Karpas-422 (cell line): ENCODE data around the gene CLPTM1. TPM values are rescaled to one million over a fixed set of nuclear protein-coding genes. Genes with fewer than 3 reads are reported as not detected.
"Not testable (repeated sequence)": the region's sequence is repeated elsewhere in the genome, so short reads cannot be mapped to it uniquely, and the experiment has no call there.

Experiments used
- DNase-seq: peaks from one replicate; pipeline ENCODE4 v3.0.0-alpha.2; 2015
- H2AFZ ChIP-seq: fragments of 200-600 bp; sonication (generic); 2 replicates; pipeline ENCODE4 v1.6.1; 2014; ENCODE audit warnings: antibody characterized with exemption, low read length, mixed read lengths
- H3K27ac ChIP-seq: fragments of 200-600 bp; sonication (generic); 2 replicates; pipeline ENCODE4 v1.5.1; 2014; ENCODE audit warnings: mild to moderate bottlenecking, low read length, moderate library complexity
- H3K27me3 ChIP-seq: fragments of 200-600 bp; sonication (generic); 2 replicates; pipeline ENCODE4 v1.6.1; 2014; ENCODE audit warnings: low read length, mixed read lengths
- H3K36me3 ChIP-seq: fragments of 200-600 bp; sonication (generic); 2 replicates; pipeline ENCODE4 v1.6.1; 2014; ENCODE audit warnings: low read length, mixed read lengths; ENCODE audit not compliant: insufficient read depth
- H3K4me1 ChIP-seq: fragments of 200-600 bp; sonication (generic); 2 replicates; pipeline ENCODE4 v1.6.1; 2014; ENCODE audit warnings: mild to moderate bottlenecking, low read length, mixed read lengths
- H3K4me2 ChIP-seq: fragments of 200-600 bp; sonication (generic); 2 replicates; pipeline ENCODE4 v1.6.1; 2014; ENCODE audit warnings: low read length, low read depth, mild to moderate bottlenecking; ENCODE audit not compliant: poor library complexity, severe bottlenecking
- H3K4me3 ChIP-seq: fragments of 200-600 bp; sonication (generic); 2 replicates; pipeline ENCODE4 v1.5.1; 2014; ENCODE audit warnings: mild to moderate bottlenecking, antibody characterized with exemption, low read length, mixed read lengths
- H3K79me2 ChIP-seq: fragments of 200-600 bp; sonication (generic); 2 replicates; pipeline ENCODE4 v1.6.1; 2014; ENCODE audit warnings: mild to moderate bottlenecking, low read length, mixed read lengths
- H3K9ac ChIP-seq: fragments of 200-600 bp; sonication (generic); 2 replicates; pipeline ENCODE4 v1.6.0; 2014; ENCODE audit warnings: low read length
- H3K9me2 ChIP-seq: fragments of 200-600 bp; sonication (generic), shearing (Covaris generic); replicated peaks from 2 replicates; pipeline ENCODE4 v1.6.0; 2014; ENCODE audit warnings: mild to moderate bottlenecking, low read length, moderate library complexity; ENCODE audit not compliant: insufficient read depth
- H3K9me3 ChIP-seq: fragments of 300-700, 200-600 bp; sonication (generic); 2 replicates; pipeline ENCODE4 v1.6.1; 2014; ENCODE audit warnings: low read length, mixed read lengths
- H4K20me1 ChIP-seq: fragments of 200-600 bp; sonication (generic); 2 replicates; pipeline ENCODE4 v1.6.1; 2014; ENCODE audit warnings: mild to moderate bottlenecking, antibody characterized with exemption, low read length, low read depth; ENCODE audit not compliant: insufficient read depth
- total RNA-seq: library from RNA; depleted of rRNA; stranded (reverse); fragments of >200 nt; shearing (Covaris generic); gene quantifications from 2 replicates; pipeline ENCODE4 v1.2.3, GENCODE V29; 2014; ENCODE audit warnings: low replicate concordance

The CLPTM1 gene
- total RNA-seq, 1 experiment from 2014 or later = 19.7 TPM

DNA sequence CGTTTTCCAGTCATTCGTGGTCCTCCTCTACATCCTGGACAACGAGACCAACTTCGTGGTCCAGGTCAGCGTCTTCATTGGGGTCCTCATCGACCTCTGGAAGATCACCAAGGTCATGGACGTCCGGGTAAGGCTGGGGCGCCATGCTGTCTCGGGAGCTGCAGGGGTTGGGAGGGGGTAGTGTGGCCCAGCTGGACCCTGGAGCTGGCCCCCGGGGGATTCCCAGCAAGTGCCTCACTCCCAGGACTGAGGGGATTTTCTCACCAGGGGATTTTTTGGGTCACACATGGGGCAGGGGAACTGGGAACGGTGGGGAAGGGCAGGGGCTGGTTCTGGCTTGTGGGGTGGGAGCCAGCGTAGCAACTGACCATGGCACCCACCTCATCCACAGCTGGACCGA lies 35.3 kb downstream of the CLPTM1 start:
- DNase-seq = no peak
- no peak overlapping the region for H3K9ac ChIP-seq
- no peaks in the 10 kb centered on the region for H3K9me2 ChIP-seq
- H4K20me1 ChIP-seq = no peaks in the 10 kb centered on the region
- no peaks in the 10 kb centered on the region for H3K79me2 ChIP-seq
- H3K9me3 ChIP-seq = no peaks in the 10 kb centered on the region
- no peak overlapping the region for H3K4me3 ChIP-seq
- no peak overlapping the region for H2AFZ ChIP-seq
- no peak overlapping the region for H3K4me2 ChIP-seq
- H3K27ac ChIP-seq = no peak overlapping the region
- no peaks in the 10 kb centered on the region for H3K36me3 ChIP-seq
- no peaks in the 10 kb centered on the region for H3K27me3 ChIP-seq
- no peaks in the 10 kb centered on the region for H3K4me1 ChIP-seq

DNA sequence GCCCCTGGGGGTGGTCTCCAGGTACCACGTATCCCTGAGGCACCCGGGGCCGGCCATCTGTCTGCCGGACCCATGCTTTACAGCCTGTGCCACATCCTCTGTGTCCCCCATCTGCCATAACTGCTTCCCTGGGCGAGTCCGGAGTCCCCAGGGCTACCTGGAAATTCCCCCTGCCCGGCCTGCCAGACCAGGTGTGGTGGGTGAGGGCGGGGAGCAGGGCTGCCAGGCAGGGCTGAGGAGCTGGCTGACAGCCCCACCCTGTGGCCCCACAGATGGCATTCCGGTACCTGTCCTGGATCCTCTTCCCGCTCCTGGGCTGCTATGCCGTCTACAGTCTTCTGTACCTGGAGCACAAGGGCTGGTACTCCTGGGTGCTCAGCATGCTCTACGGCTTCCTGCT lies 35.8 kb downstream of the CLPTM1 start:
- H3K9me2 ChIP-seq = no peaks in the 10 kb centered on the region
- H4K20me1 ChIP-seq = no peaks in the 10 kb centered on the region
- no peaks in the 10 kb centered on the region for H3K9me3 ChIP-seq
- H3K4me1 ChIP-seq = no peaks in the 10 kb centered on the region
- no peak overlapping the region for H3K9ac ChIP-seq
- no peaks in the 10 kb centered on the region for H3K79me2 ChIP-seq
- no peak for DNase-seq
- no peak overlapping the region for H3K4me2 ChIP-seq
- H3K36me3 ChIP-seq = no peaks in the 10 kb centered on the region
- H3K27ac ChIP-seq = no peak overlapping the region
- no peak overlapping the region for H3K4me3 ChIP-seq
- no peak overlapping the region for H2AFZ ChIP-seq
- H3K27me3 ChIP-seq = no peaks in the 10 kb centered on the region

- no peaks in the 10 kb centered on the region for H3K79me2 ChIP-seq
- DNase-seq = no peak
- H3K4me2 ChIP-seq = no peak overlapping the region
- no peaks in the 10 kb centered on the region for H3K27me3 ChIP-seq
- no peak overlapping the region for H3K9ac ChIP-seq
- H3K4me3 ChIP-seq = no peak overlapping the region
- no peaks in the 10 kb centered on the region for H3K4me1 ChIP-seq
- H4K20me1 ChIP-seq = no peaks in the 10 kb centered on the region
- H3K9me2 ChIP-seq = no peaks in the 10 kb centered on the region
- no peak overlapping the region for H2AFZ ChIP-seq
- no peaks in the 10 kb centered on the region for H3K9me3 ChIP-seq
- no peaks in the 10 kb centered on the region for H3K36me3 ChIP-seq
- no peak overlapping the region for H3K27ac ChIP-seq
Measured at GRCh38 chr19:44992336-44993163, 37.4 kb downstream of the CLPTM1 start.

DNA sequence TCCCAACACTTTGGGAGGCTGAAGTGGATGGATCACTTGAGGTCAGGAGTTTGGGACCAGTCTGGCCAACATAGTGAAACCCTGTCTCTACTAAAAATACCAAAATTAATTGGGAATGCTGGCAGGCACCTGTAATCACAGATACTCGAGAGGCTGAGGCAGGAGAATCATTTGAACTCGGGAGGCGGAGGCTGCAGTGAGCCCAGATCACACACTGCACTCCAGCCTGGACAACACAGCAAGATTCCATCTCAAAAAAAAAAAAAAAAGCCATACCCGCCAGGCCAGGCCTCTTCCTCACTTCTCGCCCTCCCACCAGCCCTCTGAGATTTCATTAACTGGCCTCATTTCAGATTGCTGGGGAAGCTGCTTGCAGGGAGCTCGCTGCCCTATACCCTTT lies 38.3 kb downstream of the CLPTM1 start:
- Histone ChIP-seq H3K4me3 (no peak overlapping the region), H2AFZ (no peak overlapping the region), H3K27ac (no peak overlapping the region), H3K9me2 (no peaks in the 10 kb centered on the region), H3K27me3 (no peaks in the 10 kb centered on the region), H3K36me3 (no peaks in the 10 kb centered on the region), H3K9me3 (no peaks in the 10 kb centered on the region), H3K4me2 (no peak overlapping the region), H3K4me1 (no peaks in the 10 kb centered on the region), H3K9ac (no peak overlapping the region), H4K20me1 (no peaks in the 10 kb centered on the region), H3K79me2 (no peaks in the 10 kb centered on the region)
- no peak for DNase-seq

DNA sequence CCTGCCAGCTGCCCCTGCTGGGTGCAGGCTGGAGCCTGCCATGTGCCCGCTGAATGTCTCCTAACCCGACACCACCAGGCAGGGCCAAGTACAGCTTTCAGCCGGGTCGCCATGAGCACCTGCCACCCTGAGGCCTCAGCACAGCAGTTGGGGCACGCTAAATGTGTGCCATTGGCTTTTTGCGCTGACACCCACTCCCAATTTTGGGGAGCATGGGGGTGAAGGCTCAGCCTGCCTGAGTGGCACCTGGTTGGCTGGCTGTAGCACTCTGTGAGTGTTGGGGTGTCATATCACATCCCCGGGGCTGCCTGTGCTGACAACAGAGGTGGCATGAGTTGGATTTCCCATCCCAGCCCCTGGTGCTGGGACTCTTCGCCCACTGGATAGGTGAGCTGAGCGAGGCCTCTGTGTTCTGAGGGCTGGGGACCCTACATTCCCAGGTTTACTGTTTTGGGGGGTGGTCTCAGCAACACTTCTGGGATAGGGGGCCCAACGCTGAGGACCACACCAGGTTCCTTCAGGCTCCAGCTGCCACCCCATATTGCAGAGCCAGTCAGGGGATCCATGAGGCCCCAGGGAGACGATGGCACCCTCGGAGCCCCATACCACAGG lies 38.9 kb downstream of the CLPTM1 start:
- Histone ChIP-seq H3K9me2 (no peaks in the 10 kb centered on the region), H3K9ac (no peak overlapping the region), H3K36me3 (no peaks in the 10 kb centered on the region), H3K79me2 (no peaks in the 10 kb centered on the region), H3K4me2 (no peak overlapping the region), H2AFZ (no peak overlapping the region), H3K4me3 (no peak overlapping the region), H4K20me1 (no peaks in the 10 kb centered on the region), H3K4me1 (no peaks in the 10 kb centered on the region), H3K27me3 (no peaks in the 10 kb centered on the region), H3K9me3 (no peaks in the 10 kb centered on the region), H3K27ac (no peak overlapping the region)
- DNase-seq = no peak

DNA sequence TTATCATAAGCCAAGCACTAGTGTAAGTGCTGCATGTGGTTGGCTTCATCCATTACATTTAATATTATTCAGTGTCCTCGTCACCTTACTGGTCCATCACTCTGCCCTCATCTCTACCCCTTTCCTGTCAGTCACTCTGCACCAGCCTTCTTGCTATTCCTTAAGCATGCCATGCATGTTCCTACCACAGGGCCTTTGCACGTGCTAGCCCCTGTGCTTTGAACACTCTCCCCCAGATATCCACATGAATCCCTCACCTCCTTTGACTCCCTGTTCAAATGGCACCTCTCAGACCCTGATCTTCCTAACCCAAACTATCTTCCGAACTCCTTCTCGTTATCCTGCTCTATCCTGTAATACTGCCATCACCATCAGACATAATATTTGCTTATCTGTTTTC lies 42.8 kb downstream of the CLPTM1 start:
- no peaks in the 10 kb centered on the region for H4K20me1 ChIP-seq
- H3K4me1 ChIP-seq = peaks cover 13% of the 10 kb centered on the region
- H3K36me3 ChIP-seq = no peaks in the 10 kb centered on the region
- H3K9ac ChIP-seq = no peak overlapping the region
- H3K27ac ChIP-seq = no peak overlapping the region
- no peak overlapping the region for H3K4me2 ChIP-seq
- H3K9me3 ChIP-seq = no peaks in the 10 kb centered on the region
- no peak overlapping the region for H2AFZ ChIP-seq
- DNase-seq = no peak
- H3K79me2 ChIP-seq = no peaks in the 10 kb centered on the region
- no peaks in the 10 kb centered on the region for H3K9me2 ChIP-seq
- H3K27me3 ChIP-seq = no peaks in the 10 kb centered on the region
- H3K4me3 ChIP-seq = no peak overlapping the region

GRCh38 chr19:44999131-44999925 lies 44.1 kb downstream of the CLPTM1 start:
- H3K36me3 ChIP-seq, H3K79me2 ChIP-seq, H3K9me2 ChIP-seq, DNase-seq, H3K27ac ChIP-seq, H2AFZ ChIP-seq, H3K9me3 ChIP-seq, H3K4me3 ChIP-seq, H3K27me3 ChIP-seq, H3K9ac ChIP-seq, H4K20me1 ChIP-seq, H3K4me2 ChIP-seq: not testable (repeated sequence)
- H3K4me1 ChIP-seq = peaks cover 13% of the 10 kb centered on the region

DNA sequence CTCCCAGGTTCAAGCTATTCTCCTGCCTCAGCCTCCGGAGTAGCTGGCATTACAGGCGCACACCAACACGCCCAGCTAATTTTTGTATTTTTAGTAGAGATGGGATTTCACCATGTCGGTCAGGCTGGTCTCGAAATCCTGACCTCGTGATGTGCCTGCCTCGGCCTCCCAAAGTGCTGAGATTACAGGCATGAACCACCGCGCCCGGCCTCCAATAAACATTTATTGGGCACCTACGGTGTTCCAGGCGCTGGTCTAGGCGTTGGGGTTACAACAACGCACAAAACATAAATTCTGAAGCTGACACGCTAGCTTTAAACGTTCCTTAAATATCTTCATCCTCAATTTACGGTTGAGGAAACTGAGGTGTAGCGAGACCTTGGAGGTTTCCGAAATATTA lies 45.5 kb downstream of the CLPTM1 start:
- not testable (repeated sequence) for H3K27ac ChIP-seq, H3K9me3 ChIP-seq, H3K36me3 ChIP-seq, H3K79me2 ChIP-seq, H4K20me1 ChIP-seq, H3K27me3 ChIP-seq, H3K9me2 ChIP-seq, DNase-seq
- peak overlapping the region; percentile 51; the same call in 1 of the 2 replicates for H3K4me3 ChIP-seq
- peak overlapping the region; percentile 92; the same call in 1 of the 2 replicates for H2AFZ ChIP-seq
- H3K4me1 ChIP-seq = peaks cover 19% of the 10 kb centered on the region
- peak overlapping the region; percentile 72 for H3K4me2 ChIP-seq
- H3K9ac ChIP-seq = peak overlapping the region; percentile 58
